OCI-LY7 (cell line): ENCODE measurements around the gene GNPTG.

Experiments
- CTCF ChIP-seq: fragments of 200-600 bp; sonication (generic); conservative IDR thresholded peaks from 2 replicates; pipeline ENCODE4 v1.5.1; 2014; ENCODE audit warnings: mild to moderate bottlenecking, antibody characterized with exemption, low read length, moderate library complexity, mixed read lengths
- EZH2phosphoT487 ChIP-seq: fragments of 200-600 bp; sonication (generic); IDR thresholded peaks from 2 replicates; pipeline ENCODE4 v1.6.1; 2018; ENCODE audit warnings: low read depth, borderline replicate concordance, mild to moderate bottlenecking, mixed run types, antibody characterized with exemption, low read length, moderate library complexity, mixed read lengths

DNA sequence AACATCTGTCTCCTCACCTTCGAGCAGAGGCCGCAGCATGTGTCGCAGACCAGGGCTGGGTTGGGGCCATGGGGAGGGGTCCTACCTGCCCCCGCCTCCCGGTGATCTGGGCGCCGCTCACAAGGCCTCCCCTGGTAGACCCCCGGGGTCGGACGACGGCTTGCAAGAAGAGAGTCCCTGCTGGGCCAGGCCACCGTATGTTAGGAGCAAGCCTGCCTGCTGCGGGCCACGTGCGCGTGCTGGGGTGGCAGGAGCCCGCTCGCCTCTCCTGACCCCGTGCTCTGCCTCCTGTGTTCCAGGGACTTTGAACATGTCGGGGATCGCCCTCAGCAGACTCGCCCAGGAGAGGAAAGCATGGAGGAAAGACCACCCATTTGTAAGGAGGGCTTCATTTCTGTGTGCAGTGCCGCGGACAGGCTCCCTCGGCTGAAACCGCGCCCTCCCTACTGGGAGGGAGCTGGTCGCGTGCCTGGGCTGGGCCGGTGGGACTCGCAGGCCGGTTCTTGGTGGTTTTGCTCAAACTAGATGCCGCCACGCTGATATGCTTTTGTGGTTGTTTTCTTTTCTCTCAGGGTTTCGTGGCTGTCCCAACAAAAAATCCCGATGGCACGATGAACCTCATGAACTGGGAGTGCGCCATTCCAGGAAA is 37.9 kb upstream of the GNPTG start:
- no peak for TF ChIP-seq CTCF
- TF ChIP-seq EZH2phosphoT487: no peak
